ENCODE results near the gene GSG1L.
"Not testable (repeated sequence)": the region's sequence is repeated elsewhere in the genome, so short reads cannot be mapped to it uniquely, and the experiment has no call there.

Gene GSG1L

GRCh38 chr16:27880287-27880686 is 183.2 kb downstream of the GSG1L start:
- no peak for DNase-seq

- no peak for DNase-seq
Measured at GRCh38 chr16:27879601-27880247, 183.8 kb downstream of the GSG1L start.

- DNase-seq = not testable (repeated sequence)
Measured at GRCh38 chr16:27872627-27873026, 190.9 kb downstream of the GSG1L start.

- no peak for DNase-seq
Measured at GRCh38 chr16:27870116-27870798, 193.3 kb downstream of the GSG1L start.

- no peak for DNase-seq
Measured at GRCh38 chr16:27869411-27869810, 194.1 kb downstream of the GSG1L start.

GRCh38 chr16:27868180-27868579 is 195.3 kb downstream of the GSG1L start:
- DNase-seq = no peak

GRCh38 chr16:27867122-27868110 is 196.1 kb downstream of the GSG1L start:
- peak; percentile 19 for DNase-seq

GRCh38 chr16:27863377-27863776 is 200.1 kb downstream of the GSG1L start:
- no peak for DNase-seq

GRCh38 chr16:27862953-27863352 is 200.6 kb downstream of the GSG1L start:
- no peak for DNase-seq

GRCh38 chr16:27860091-27860490 is 203.4 kb downstream of the GSG1L start:
- DNase-seq = no peak

- DNase-seq = no peak
Measured at GRCh38 chr16:27859020-27859419, 204.5 kb downstream of the GSG1L start.

- no peak for DNase-seq
Measured at GRCh38 chr16:27853651-27854050, 209.9 kb downstream of the GSG1L start.

- no peak for DNase-seq
Measured at GRCh38 chr16:27853101-27853500, 210.4 kb downstream of the GSG1L start.

- DNase-seq = no peak
Measured at GRCh38 chr16:27852681-27853080, 210.8 kb downstream of the GSG1L start.

- DNase-seq = no peak
Measured at GRCh38 chr16:27852116-27852515, 211.4 kb downstream of the GSG1L start.

- DNase-seq = no peak
Measured at GRCh38 chr16:27851586-27851985, 211.9 kb downstream of the GSG1L start.

GRCh38 chr16:27849621-27850020 is 213.9 kb downstream of the GSG1L start:
- no peak for DNase-seq

GRCh38 chr16:27847030-27847550 is 216.4 kb downstream of the GSG1L start:
- DNase-seq = no peak

- no peak for DNase-seq
Measured at GRCh38 chr16:27844826-27845225, 218.7 kb downstream of the GSG1L start.

GRCh38 chr16:27843800-27844199 is 219.7 kb downstream of the GSG1L start:
- no peak for DNase-seq

GRCh38 chr16:27841911-27842310 is 221.6 kb downstream of the GSG1L start:
- DNase-seq = no peak

- DNase-seq = no peak
Measured at GRCh38 chr16:27841061-27841801, 222.3 kb downstream of the GSG1L start.
